Natural killer cell treated with Interleukin-12 subunit alpha and Interleukin-12 subunit beta and Interleukin-15 and Interleukin-18, amount 100 ng/mL, for 72 hours (primary cell): ENCODE measurements around the gene BOLL. TPM values are rescaled to one million over a fixed set of nuclear protein-coding genes. Genes with fewer than 3 reads are reported as not detected.

Experiments
- total RNA-seq, 2 donors: library from RNA; stranded (reverse); gene quantifications; one replicate each; pipeline ENCODE4 v1.2.3, GENCODE V29; 2022

Gene BOLL
- total RNA-seq, 2 donors from 2014 or later = not detected

Other genes with a start within 250 kb of the BOLL start
- gene RFTN2, start 109.7 kb downstream of the BOLL start, total RNA-seq = not detected
- gene MARS2, start 80.0 kb downstream of the BOLL start, total RNA-seq = 10 to 100 TPM; 16.2 to 31.4 TPM
- gene PLCL1, start 19.3 kb upstream of the BOLL start, total RNA-seq = under 1 TPM; 0.14 to 0.95 TPM